K562 (cell line): Measurements from ENCODE around the gene RNF145. TPM values are rescaled to one million over a fixed set of nuclear protein-coding genes. Genes with fewer than 3 reads are reported as not detected.
A peak's percentile ranks its signal among the peaks of the same experiment; 100 is the strongest.

Experiments
- CBX3 ChIP-seq, 2 experiments: IDR thresholded peaks; 1 replicate in 1 of 2; 2 replicates in 1 of 2; pipeline ENCODE4 v1.6.1; 2012; ENCODE audit warnings: inconsistent platforms in 2 of 2, low read length in 2 of 2, borderline replicate concordance in 1 of 2, control low read depth in 1 of 2
- FUS ChIP-seq: fragments of 200-400 bp; formaldehyde crosslinking; optimal IDR thresholded peaks from 2 replicates; pipeline ENCODE3; 2017; ENCODE audit warnings: low read depth, low read length
- GABPB1 ChIP-seq: sonication (generic); formaldehyde crosslinking; IDR thresholded peaks from 2 replicates; pipeline ENCODE4 v1.8.0; 2022; ENCODE audit warnings: mild to moderate bottlenecking, missing genetic modification reagents
- ILF3 ChIP-seq: fragments of 450-650 bp; IDR thresholded peaks from 2 replicates; pipeline ENCODE4 v1.6.1; 2018; ENCODE audit warnings: antibody characterized with exemption, mild to moderate bottlenecking, moderate library complexity, borderline replicate concordance
- JUN ChIP-seq, 2 experiments: sonication (generic) in 1 of 2; formaldehyde crosslinking in 1 of 2; IDR thresholded peaks; 2 replicates each; pipeline versions ENCODE4 v1.6.1 to v1.8.0; 2012 to 2022; ENCODE audit warnings: borderline replicate concordance in 2 of 2, mild to moderate bottlenecking in 2 of 2, improper control_type of control experiment in 1 of 2, low read depth in 1 of 2, low read length in 1 of 2, missing genetic modification reagents in 1 of 2
- KDM2B ChIP-seq: fragments of 250-450 bp; sonication (Bioruptor Pico); IDR thresholded peaks from 2 replicates; pipeline ENCODE4 v1.8.0; 2021; ENCODE audit warnings: mild to moderate bottlenecking, moderate library complexity
- LCOR ChIP-seq: sonication (generic); formaldehyde crosslinking; IDR thresholded peaks from 2 replicates; pipeline ENCODE4 v1.8.0; 2022; ENCODE audit warnings: mild to moderate bottlenecking, missing genetic modification reagents
- SMARCC2 ChIP-seq: fragments of 450-650 bp; IDR thresholded peaks from 2 replicates; pipeline ENCODE4 v1.6.1; 2017; ENCODE audit warnings: antibody characterized with exemption, moderate library complexity, mild to moderate bottlenecking, low read depth
- SRF ChIP-seq, 2 experiments: fragments of 250-450, 450-650 bp in 1 of 2; sonication (Bioruptor Pico) in 1 of 2; sonication (generic) in 1 of 2; formaldehyde crosslinking; IDR thresholded peaks; 2 replicates each; pipeline versions ENCODE4 v1.5.0 to v1.5.1; 2020 to 2022; ENCODE audit warnings: mild to moderate bottlenecking in 1 of 2, missing genetic modification reagents in 1 of 2
- polyA plus RNA-seq, 8 experiments: library from polyadenylated mRNA; depleted of rRNA in 4 of 8; stranded (reverse) in 5 of 8; unstranded in 3 of 8; fragments of >200 nt; fragmentation: Nextera tagmentation in 2 of 8; fragmentation: Illumina TruSeq in 1 of 8; extraction: Ambion mirVana in 2 of 8; extraction: Trizol in 1 of 8; gene quantifications; 2 replicates each; pipeline versions ENCODE4 v1.2.1 to v1.2.3, GENCODE V29; 2011 to 2014; ENCODE audit warnings: inconsistent platforms in 1 of 8, missing spikeins in 1 of 8
- total RNA-seq, 7 experiments: library from RNA; depleted of rRNA in 6 of 7; stranded (reverse); fragments of >200 nt in 6 of 7; fragmentation: Illumina TruSeq in 2 of 7; extraction: Trizol in 2 of 7; gene quantifications; 2 replicates each; pipeline versions ENCODE4 v1.2.1 to v1.2.3, GENCODE V29; 2011 to 2021; ENCODE audit warnings: low replicate concordance in 1 of 7
- TF ChIP-seq, protein P1 (sequence below): fragments of 200-600 bp; sonication (generic); IDR thresholded peaks from one replicate; pipeline ENCODE4 v1.6.1; 2012; ENCODE audit warnings: mild to moderate bottlenecking, low read depth, low read length, inconsistent platforms
- TF ChIP-seq, protein P2 (sequence below): fragments of 450-650 bp; formaldehyde crosslinking; conservative IDR thresholded peaks from 2 replicates; pipeline ENCODE4 v1.4.0; 2022; ENCODE audit warnings: mild to moderate bottlenecking, missing genetic modification characterization
- TF ChIP-seq, protein P3 (sequence below): fragments of 450-650 bp; IDR thresholded peaks from 2 replicates; pipeline ENCODE4 v1.6.1; 2016

The RNF145 gene
- total and polyA plus RNA-seq, 9 of the 15 experiments (the other 6 are each of a cell fraction or from before 2014, with no cell fraction given), result 13.6 to 40.7 (median 25.4) TPM

DNA sequence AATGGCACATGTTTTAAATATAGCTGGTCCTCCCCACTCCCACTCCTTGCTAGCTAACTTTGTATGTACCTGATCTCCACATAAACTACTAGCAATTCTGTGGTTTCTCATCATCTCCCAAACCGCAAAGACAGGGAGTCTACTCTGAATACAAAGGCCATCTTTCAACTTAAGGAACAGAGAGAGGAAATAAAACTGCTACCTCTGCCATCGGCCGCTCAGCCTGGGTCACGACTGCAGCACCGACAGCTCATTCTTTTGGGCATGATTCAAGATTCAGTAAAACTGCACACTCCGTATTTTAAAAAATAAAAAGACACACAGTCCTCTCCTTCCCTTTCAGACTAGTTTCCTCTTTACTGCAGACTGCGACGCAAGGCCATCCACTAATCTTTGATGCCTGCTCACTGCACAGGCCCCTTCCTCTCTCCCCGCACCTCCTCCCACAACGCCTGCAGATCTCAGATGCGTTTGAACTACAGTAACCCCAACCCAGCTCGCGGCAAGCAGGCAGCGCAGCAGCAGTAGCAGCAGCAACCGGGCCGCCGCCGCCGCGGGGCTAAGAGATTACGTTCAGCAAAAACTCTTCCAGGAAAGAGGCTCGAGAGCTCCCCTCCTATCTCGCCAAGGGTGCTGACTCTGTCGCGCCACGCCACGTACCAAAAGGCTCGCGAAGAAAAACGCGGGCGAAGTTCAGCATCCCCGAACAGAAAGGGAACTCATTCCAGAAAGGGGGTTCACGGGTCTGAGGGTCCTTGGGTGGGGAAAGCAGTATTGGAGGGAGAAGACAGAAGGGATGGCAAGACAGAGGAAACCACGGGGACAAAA, 1.5 kb downstream of the RNF145 start (continued):
- TF ChIP-seq, protein P1, sequence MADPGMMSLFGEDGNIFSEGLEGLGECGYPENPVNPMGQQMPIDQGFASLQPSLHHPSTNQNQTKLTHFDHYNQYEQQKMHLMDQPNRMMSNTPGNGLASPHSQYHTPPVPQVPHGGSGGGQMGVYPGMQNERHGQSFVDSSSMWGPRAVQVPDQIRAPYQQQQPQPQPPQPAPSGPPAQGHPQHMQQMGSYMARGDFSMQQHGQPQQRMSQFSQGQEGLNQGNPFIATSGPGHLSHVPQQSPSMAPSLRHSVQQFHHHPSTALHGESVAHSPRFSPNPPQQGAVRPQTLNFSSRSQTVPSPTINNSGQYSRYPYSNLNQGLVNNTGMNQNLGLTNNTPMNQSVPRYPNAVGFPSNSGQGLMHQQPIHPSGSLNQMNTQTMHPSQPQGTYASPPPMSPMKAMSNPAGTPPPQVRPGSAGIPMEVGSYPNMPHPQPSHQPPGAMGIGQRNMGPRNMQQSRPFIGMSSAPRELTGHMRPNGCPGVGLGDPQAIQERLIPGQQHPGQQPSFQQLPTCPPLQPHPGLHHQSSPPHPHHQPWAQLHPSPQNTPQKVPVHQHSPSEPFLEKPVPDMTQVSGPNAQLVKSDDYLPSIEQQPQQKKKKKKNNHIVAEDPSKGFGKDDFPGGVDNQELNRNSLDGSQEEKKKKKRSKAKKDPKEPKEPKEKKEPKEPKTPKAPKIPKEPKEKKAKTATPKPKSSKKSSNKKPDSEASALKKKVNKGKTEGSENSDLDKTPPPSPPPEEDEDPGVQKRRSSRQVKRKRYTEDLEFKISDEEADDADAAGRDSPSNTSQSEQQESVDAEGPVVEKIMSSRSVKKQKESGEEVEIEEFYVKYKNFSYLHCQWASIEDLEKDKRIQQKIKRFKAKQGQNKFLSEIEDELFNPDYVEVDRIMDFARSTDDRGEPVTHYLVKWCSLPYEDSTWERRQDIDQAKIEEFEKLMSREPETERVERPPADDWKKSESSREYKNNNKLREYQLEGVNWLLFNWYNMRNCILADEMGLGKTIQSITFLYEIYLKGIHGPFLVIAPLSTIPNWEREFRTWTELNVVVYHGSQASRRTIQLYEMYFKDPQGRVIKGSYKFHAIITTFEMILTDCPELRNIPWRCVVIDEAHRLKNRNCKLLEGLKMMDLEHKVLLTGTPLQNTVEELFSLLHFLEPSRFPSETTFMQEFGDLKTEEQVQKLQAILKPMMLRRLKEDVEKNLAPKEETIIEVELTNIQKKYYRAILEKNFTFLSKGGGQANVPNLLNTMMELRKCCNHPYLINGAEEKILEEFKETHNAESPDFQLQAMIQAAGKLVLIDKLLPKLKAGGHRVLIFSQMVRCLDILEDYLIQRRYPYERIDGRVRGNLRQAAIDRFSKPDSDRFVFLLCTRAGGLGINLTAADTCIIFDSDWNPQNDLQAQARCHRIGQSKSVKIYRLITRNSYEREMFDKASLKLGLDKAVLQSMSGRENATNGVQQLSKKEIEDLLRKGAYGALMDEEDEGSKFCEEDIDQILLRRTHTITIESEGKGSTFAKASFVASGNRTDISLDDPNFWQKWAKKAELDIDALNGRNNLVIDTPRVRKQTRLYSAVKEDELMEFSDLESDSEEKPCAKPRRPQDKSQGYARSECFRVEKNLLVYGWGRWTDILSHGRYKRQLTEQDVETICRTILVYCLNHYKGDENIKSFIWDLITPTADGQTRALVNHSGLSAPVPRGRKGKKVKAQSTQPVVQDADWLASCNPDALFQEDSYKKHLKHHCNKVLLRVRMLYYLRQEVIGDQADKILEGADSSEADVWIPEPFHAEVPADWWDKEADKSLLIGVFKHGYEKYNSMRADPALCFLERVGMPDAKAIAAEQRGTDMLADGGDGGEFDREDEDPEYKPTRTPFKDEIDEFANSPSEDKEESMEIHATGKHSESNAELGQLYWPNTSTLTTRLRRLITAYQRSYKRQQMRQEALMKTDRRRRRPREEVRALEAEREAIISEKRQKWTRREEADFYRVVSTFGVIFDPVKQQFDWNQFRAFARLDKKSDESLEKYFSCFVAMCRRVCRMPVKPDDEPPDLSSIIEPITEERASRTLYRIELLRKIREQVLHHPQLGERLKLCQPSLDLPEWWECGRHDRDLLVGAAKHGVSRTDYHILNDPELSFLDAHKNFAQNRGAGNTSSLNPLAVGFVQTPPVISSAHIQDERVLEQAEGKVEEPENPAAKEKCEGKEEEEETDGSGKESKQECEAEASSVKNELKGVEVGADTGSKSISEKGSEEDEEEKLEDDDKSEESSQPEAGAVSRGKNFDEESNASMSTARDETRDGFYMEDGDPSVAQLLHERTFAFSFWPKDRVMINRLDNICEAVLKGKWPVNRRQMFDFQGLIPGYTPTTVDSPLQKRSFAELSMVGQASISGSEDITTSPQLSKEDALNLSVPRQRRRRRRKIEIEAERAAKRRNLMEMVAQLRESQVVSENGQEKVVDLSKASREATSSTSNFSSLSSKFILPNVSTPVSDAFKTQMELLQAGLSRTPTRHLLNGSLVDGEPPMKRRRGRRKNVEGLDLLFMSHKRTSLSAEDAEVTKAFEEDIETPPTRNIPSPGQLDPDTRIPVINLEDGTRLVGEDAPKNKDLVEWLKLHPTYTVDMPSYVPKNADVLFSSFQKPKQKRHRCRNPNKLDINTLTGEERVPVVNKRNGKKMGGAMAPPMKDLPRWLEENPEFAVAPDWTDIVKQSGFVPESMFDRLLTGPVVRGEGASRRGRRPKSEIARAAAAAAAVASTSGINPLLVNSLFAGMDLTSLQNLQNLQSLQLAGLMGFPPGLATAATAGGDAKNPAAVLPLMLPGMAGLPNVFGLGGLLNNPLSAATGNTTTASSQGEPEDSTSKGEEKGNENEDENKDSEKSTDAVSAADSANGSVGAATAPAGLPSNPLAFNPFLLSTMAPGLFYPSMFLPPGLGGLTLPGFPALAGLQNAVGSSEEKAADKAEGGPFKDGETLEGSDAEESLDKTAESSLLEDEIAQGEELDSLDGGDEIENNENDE, result no peak
- peak; percentile 58; the same call in 1 of the 2 replicates for TF ChIP-seq SMARCC2
- peak in 1 of 2 experiments; percentile 71; a peak in 2 of 3 replicates for TF ChIP-seq CBX3 (IDR thresholded peaks at IDR 0.05; ENCODE audit: borderline replicate concordance in 1 of 2, low read length in 2 of 2)
- TF ChIP-seq, protein P2, sequence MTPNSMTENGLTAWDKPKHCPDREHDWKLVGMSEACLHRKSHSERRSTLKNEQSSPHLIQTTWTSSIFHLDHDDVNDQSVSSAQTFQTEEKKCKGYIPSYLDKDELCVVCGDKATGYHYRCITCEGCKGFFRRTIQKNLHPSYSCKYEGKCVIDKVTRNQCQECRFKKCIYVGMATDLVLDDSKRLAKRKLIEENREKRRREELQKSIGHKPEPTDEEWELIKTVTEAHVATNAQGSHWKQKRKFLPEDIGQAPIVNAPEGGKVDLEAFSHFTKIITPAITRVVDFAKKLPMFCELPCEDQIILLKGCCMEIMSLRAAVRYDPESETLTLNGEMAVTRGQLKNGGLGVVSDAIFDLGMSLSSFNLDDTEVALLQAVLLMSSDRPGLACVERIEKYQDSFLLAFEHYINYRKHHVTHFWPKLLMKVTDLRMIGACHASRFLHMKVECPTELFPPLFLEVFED (CRISPR knock-in tag), result no peak
- no peak for TF ChIP-seq KDM2B (CRISPR knock-in tag)
- no peak for TF ChIP-seq JUN (IDR thresholded peaks at IDR 0.05; ENCODE audit: borderline replicate concordance, low read depth, low read length)
- no peak for TF ChIP-seq JUN (CRISPR knock-in tag; IDR thresholded peaks at IDR 0.05; ENCODE audit: borderline replicate concordance)
- TF ChIP-seq, protein P3, sequence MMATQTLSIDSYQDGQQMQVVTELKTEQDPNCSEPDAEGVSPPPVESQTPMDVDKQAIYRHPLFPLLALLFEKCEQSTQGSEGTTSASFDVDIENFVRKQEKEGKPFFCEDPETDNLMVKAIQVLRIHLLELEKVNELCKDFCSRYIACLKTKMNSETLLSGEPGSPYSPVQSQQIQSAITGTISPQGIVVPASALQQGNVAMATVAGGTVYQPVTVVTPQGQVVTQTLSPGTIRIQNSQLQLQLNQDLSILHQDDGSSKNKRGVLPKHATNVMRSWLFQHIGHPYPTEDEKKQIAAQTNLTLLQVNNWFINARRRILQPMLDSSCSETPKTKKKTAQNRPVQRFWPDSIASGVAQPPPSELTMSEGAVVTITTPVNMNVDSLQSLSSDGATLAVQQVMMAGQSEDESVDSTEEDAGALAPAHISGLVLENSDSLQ, result 0 out of 2 replicates have a peak, but pooled peaks have one; percentile 9
- peak; percentile 54; the same call in 1 of the 2 replicates for TF ChIP-seq GABPB1 (CRISPR knock-in tag)
- TF ChIP-seq SRF (CRISPR knock-in tag; IDR thresholded peaks at IDR 0.05), result no peak
- peak; percentile 80 for TF ChIP-seq LCOR (CRISPR knock-in tag)
- no peak for TF ChIP-seq FUS
- TF ChIP-seq ILF3, result no peak
